ENCODE data around the gene NEAT1. TPM values are rescaled to one million over a fixed set of nuclear protein-coding genes. Genes with fewer than 3 reads are reported as not detected.

Gene NEAT1
- total and polyA plus RNA-seq, 9 of the 15 experiments (the other 6 are each of a cell fraction or from before 2014, with no cell fraction given): 20.1 to 389 (median 62.8) TPM

- BruUV-seq (replicated peaks): no TSS peak
- 72% methylated on average over 5 of the region's 5 CpGs for WGBS (ENCODE audit: insufficient coverage, low coverage, missing lambda C conversion rate)
- Histone ChIP-seq H3K27ac (ENCODE audit: extremely low read depth, low read depth, low read length) (no peak overlapping the region), H2AFZ (ENCODE audit: low read depth, low read length) (no peak overlapping the region), H3K79me2 (ENCODE audit: control insufficient read depth, insufficient read depth, low read length) (peaks cover 4% of the 10 kb centered on the region; the same call in 2 of the 3 replicates), H3K9ac (ENCODE audit: insufficient read depth in 1 of 2, low read depth in 2 of 2, low read length in 2 of 2) (no peak overlapping the region), H3K4me2 (ENCODE audit: insufficient read depth, low read length) (no peak overlapping the region), H3K9me3 (replicated peaks; ENCODE audit: control insufficient read depth, insufficient read depth, low read depth, low read length) (no peaks in the 10 kb centered on the region), H3K4me1 (replicated peaks in 1 of 2; ENCODE audit: control insufficient read depth in 2 of 2, insufficient read depth in 2 of 2, low read length in 2 of 2) (peaks cover 56 to 63% of the 10 kb centered on the region in 2 experiments), H3K36me3 (ENCODE audit: control insufficient read depth, insufficient read depth, low read length) (no peaks in the 10 kb centered on the region), H3K27me3 (ENCODE audit: control insufficient read depth in 2 of 2, insufficient read depth in 2 of 2, low read length in 2 of 2) (no peaks in the 10 kb centered on the region), H3K9me1 (ENCODE audit: control insufficient read depth, insufficient read depth, low read length) (peaks cover 6% of the 10 kb centered on the region), H4K20me1 (replicated peaks; ENCODE audit: control insufficient read depth, insufficient read depth, low read length) (no peaks in the 10 kb centered on the region), H3K4me3 (no peak overlapping the region)
- CTCF ChIA-PET (ENCODE audit: low intra/inter-chr PET ratio): no interaction called here
- in situ Hi-C loops (cut with MboI): no loop called here
- POLR2A ChIA-PET: interaction anchor here (1.0 to 27.6 kb wide), 5 partner anchors 16 to 84 kb away, joined by 3 to 2118 read pairs (median 704); partner anchors contain the start of genes MALAT1 and NEAT1
- DNase-seq (ENCODE audit: extremely low read depth in 1 of 4, low spot score in 3 of 4) (no peak), ATAC-seq (no peak), FAIRE-seq (no peak)
- no peak for TF ChIP-seq ZNF431 (CRISPR knock-in tag; IDR thresholded peaks at IDR 0.05)
- no peak for TF ChIP-seq ZNF766 (CRISPR knock-in tag; conservative IDR thresholded peaks at IDR 0.05)
- TF ChIP-seq SMARCC2 (IDR thresholded peaks at IDR 0.05; ENCODE audit: low read depth): no peak
- TF ChIP-seq POLR2AphosphoS2 (IDR thresholded peaks at IDR 0.05; ENCODE audit: low read length): no peak
- no peak for TF ChIP-seq NFIC (IDR thresholded peaks at IDR 0.05)
- TF ChIP-seq FOXK2 (conservative IDR thresholded peaks at IDR 0.05 in 1 of 2, IDR thresholded peaks at IDR 0.05 in 1 of 2; ENCODE audit: low read depth in 2 of 2): no peak
- TF ChIP-seq GATAD2B (IDR thresholded peaks at IDR 0.05; ENCODE audit: borderline replicate concordance): no peak
- TF ChIP-seq ZNF699 (CRISPR knock-in tag; IDR thresholded peaks at IDR 0.05; ENCODE audit: insufficient replicate concordance): no peak
- TF ChIP-seq LCOR (CRISPR knock-in tag; IDR thresholded peaks at IDR 0.05): no peak
- TF ChIP-seq SOX6 (IDR thresholded peaks at IDR 0.05): no peak
- no peak for TF ChIP-seq ZNF77 (CRISPR knock-in tag; IDR thresholded peaks at IDR 0.05)
- no peak for TF ChIP-seq RBBP5 (IDR thresholded peaks at IDR 0.05; ENCODE audit: borderline replicate concordance, insufficient read depth, low read length, poor library complexity, severe bottlenecking)
- no peak for TF ChIP-seq SIN3A (IDR thresholded peaks at IDR 0.05; ENCODE audit: borderline replicate concordance in 2 of 2, control insufficient read depth in 1 of 2, low read depth in 2 of 2, low read length in 2 of 2)
- no peak for TF ChIP-seq FOXJ3 (CRISPR knock-in tag; IDR thresholded peaks at IDR 0.05)
- no peak for TF ChIP-seq ZNF347 (CRISPR knock-in tag; IDR thresholded peaks at IDR 0.05; ENCODE audit: low read depth)
- no peak for TF ChIP-seq GATA2 (CRISPR knock-in tag; IDR thresholded peaks at IDR 0.05)
- no peak for TF ChIP-seq FIP1L1 (IDR thresholded peaks at IDR 0.05; ENCODE audit: low read depth, low read length, poor library complexity, severe bottlenecking)
- intact Hi-C loops (cut with micrococcal nuclease): no loop called here
Observed at GRCh38 chr11:65485920-65486219, 63.3 kb downstream of the NEAT1 start.

Measured in K562 (cell line).